Renal cortical epithelial cell (primary cell): ENCODE measurements around the gene DNASE1L2. TPM values are rescaled to one million over a fixed set of nuclear protein-coding genes. Genes with fewer than 3 reads are reported as not detected.

Experiments
- DNase-seq: peaks from one replicate; pipeline ENCODE4 v3.0.0-alpha.2; 2011; ENCODE audit warnings: low read depth
- total RNA-seq: library from RNA; depleted of rRNA; stranded (reverse); fragments of >200 nt; gene quantifications from 2 replicates; pipeline ENCODE4 v1.2.3, GENCODE V29; 2014

Gene DNASE1L2
- total RNA-seq, 1 donor from 2014 or later, result 1.1 TPM

GRCh38 chr16:2270070-2270462, 33.8 kb downstream of the DNASE1L2 start:
- no peak for DNase-seq

- DNase-seq, result no peak
These were observed 34.6 kb downstream of the DNASE1L2 start for GRCh38 chr16:2270588-2271470.

GRCh38 chr16:2271848-2272461, 35.7 kb downstream of the DNASE1L2 start:
- DNase-seq, result no peak

GRCh38 chr16:2273484-2273883, 37.2 kb downstream of the DNASE1L2 start:
- no peak for DNase-seq

- DNase-seq, result no peak
These were observed 37.7 kb downstream of the DNASE1L2 start for GRCh38 chr16:2273931-2274330.

- no peak for DNase-seq
These were observed 39.5 kb downstream of the DNASE1L2 start for GRCh38 chr16:2275476-2276367.

GRCh38 chr16:2276368-2277195, 40.3 kb downstream of the DNASE1L2 start:
- no peak for DNase-seq

- no peak for DNase-seq
These were observed 41.4 kb downstream of the DNASE1L2 start for GRCh38 chr16:2277466-2278271.

- no peak for DNase-seq
These were observed 42.0 kb downstream of the DNASE1L2 start for GRCh38 chr16:2278272-2278608.

- DNase-seq, result no peak
These were observed 42.9 kb downstream of the DNASE1L2 start for GRCh38 chr16:2278956-2279800.

GRCh38 chr16:2280461-2280860, 44.2 kb downstream of the DNASE1L2 start:
- no peak for DNase-seq

GRCh38 chr16:2280981-2281542, 44.8 kb downstream of the DNASE1L2 start:
- DNase-seq, result no peak

- DNase-seq, result no peak
These were observed 46.0 kb downstream of the DNASE1L2 start for GRCh38 chr16:2282262-2282661.

GRCh38 chr16:2282866-2283555, 46.8 kb downstream of the DNASE1L2 start:
- DNase-seq, result no peak

- DNase-seq, result no peak
These were observed 47.9 kb downstream of the DNASE1L2 start for GRCh38 chr16:2284001-2284770.

GRCh38 chr16:2284797-2285576, 48.7 kb downstream of the DNASE1L2 start:
- DNase-seq, result no peak

GRCh38 chr16:2285731-2286191, 49.5 kb downstream of the DNASE1L2 start:
- DNase-seq, result no peak
